H9 (cell line): ENCODE data around the gene NUPR1. TPM values are rescaled to one million over a fixed set of nuclear protein-coding genes. Genes with fewer than 3 reads are reported as not detected.
A peak's percentile ranks its signal among the peaks of the same experiment; 100 is the strongest.

Experiments used
- DNase-seq: peaks from one replicate; pipeline ENCODE4 v3.0.0-alpha.2; 2017
- H2AFZ ChIP-seq: one replicate; pipeline ENCODE4 v1.6.1; 2013; ENCODE audit warnings: mild to moderate bottlenecking, low read length, control low read depth, moderate library complexity
- H2AK5ac ChIP-seq: 2 replicates; pipeline ENCODE4 v1.6.1; 2013; ENCODE audit warnings: low read length, control low read depth, mixed read lengths; ENCODE audit not compliant: insufficient read length
- H2BK120ac ChIP-seq: one replicate; pipeline ENCODE4 v1.6.1; 2013; ENCODE audit warnings: low read depth, mild to moderate bottlenecking, low read length, control low read depth, inconsistent platforms; ENCODE audit not compliant: poor library complexity, severe bottlenecking
- H2BK12ac ChIP-seq: 2 replicates; pipeline ENCODE4 v1.6.1; 2013; ENCODE audit warnings: low read length, control low read depth, mixed read lengths, low read depth; ENCODE audit not compliant: insufficient read length
- H2BK15ac ChIP-seq: 2 replicates; pipeline ENCODE4 v1.6.1; 2013; ENCODE audit warnings: low read depth, low read length, control low read depth
- H2BK20ac ChIP-seq: one replicate; pipeline ENCODE4 v1.6.1; 2013; ENCODE audit warnings: low read depth, mild to moderate bottlenecking, low read length, control low read depth, inconsistent platforms; ENCODE audit not compliant: poor library complexity, severe bottlenecking
- H2BK5ac ChIP-seq: 2 replicates; pipeline ENCODE4 v1.6.1; 2013; ENCODE audit warnings: low read length, control low read depth, mixed read lengths; ENCODE audit not compliant: insufficient read length
- H3K14ac ChIP-seq: 2 replicates; pipeline ENCODE4 v1.6.1; 2013; ENCODE audit warnings: low read length, control low read depth; ENCODE audit not compliant: insufficient read depth
- H3K18ac ChIP-seq: 2 replicates; pipeline ENCODE4 v1.6.1; 2013; ENCODE audit warnings: low read depth, mild to moderate bottlenecking, mixed read lengths, low read length, control low read depth; ENCODE audit not compliant: insufficient read length
- H3K23ac ChIP-seq: 2 replicates; pipeline ENCODE4 v1.6.1; 2013; ENCODE audit warnings: low read length, control low read depth, mixed read lengths, low read depth; ENCODE audit not compliant: insufficient read length
- H3K23me2 ChIP-seq: 2 replicates; pipeline ENCODE4 v1.6.1; 2013; ENCODE audit warnings: low read depth, mild to moderate bottlenecking, mixed read lengths, low read length, control low read depth; ENCODE audit not compliant: insufficient read length, poor library complexity, severe bottlenecking
- H3K27ac ChIP-seq: 2 replicates; pipeline ENCODE4 v1.5.1; 2013; ENCODE audit warnings: low read length, control low read depth, mixed read lengths, low read depth; ENCODE audit not compliant: insufficient read length
- H3K27me3 ChIP-seq: 2 replicates; pipeline ENCODE4 v1.6.1; 2013; ENCODE audit warnings: low read length, control low read depth, inconsistent platforms; ENCODE audit not compliant: insufficient read depth
- H3K4ac ChIP-seq: 2 replicates; pipeline ENCODE4 v1.6.1; 2013; ENCODE audit warnings: low read depth, mild to moderate bottlenecking, control low read depth, inconsistent platforms, low read length, moderate library complexity
- H3K4me1 ChIP-seq: 2 replicates; pipeline ENCODE4 v1.6.1; 2013; ENCODE audit warnings: low read length, control low read depth, inconsistent platforms; ENCODE audit not compliant: insufficient read depth
- H3K4me2 ChIP-seq: 2 replicates; pipeline ENCODE4 v1.6.1; 2013; ENCODE audit warnings: low read length, control low read depth, mixed read lengths; ENCODE audit not compliant: insufficient read length, insufficient read depth
- H3K56ac ChIP-seq: 2 replicates; pipeline ENCODE4 v1.6.1; 2013; ENCODE audit warnings: low read depth, mild to moderate bottlenecking, mixed read lengths, low read length, control low read depth; ENCODE audit not compliant: insufficient read length
- H3K79me1 ChIP-seq: 2 replicates; pipeline ENCODE4 v1.6.1; 2013; ENCODE audit warnings: low read depth, mild to moderate bottlenecking, moderate library complexity, low read length, control low read depth, inconsistent platforms; ENCODE audit not compliant: insufficient read depth, poor library complexity, severe bottlenecking
- H3K79me2 ChIP-seq: 2 replicates; pipeline ENCODE4 v1.6.1; 2013; ENCODE audit warnings: low read length, control low read depth, inconsistent platforms; ENCODE audit not compliant: insufficient read depth
- H3K9ac ChIP-seq: 2 replicates; pipeline ENCODE4 v1.6.1; 2013; ENCODE audit warnings: low read length, control low read depth, mixed read lengths; ENCODE audit not compliant: insufficient read length; ENCODE audit errors: extremely low read depth
- H3K9me3 ChIP-seq: one replicate; pipeline ENCODE4 v1.6.1; 2013; ENCODE audit warnings: low read depth, low read length, inconsistent platforms; ENCODE audit not compliant: control insufficient read depth
- H3T11ph ChIP-seq: one replicate; pipeline ENCODE4 v1.6.1; 2013; ENCODE audit warnings: mild to moderate bottlenecking, low read length, control low read depth, inconsistent platforms
- H4K20me1 ChIP-seq: one replicate; pipeline ENCODE4 v1.6.1; 2013; ENCODE audit not compliant: control insufficient read depth, insufficient read length, insufficient read depth
- H4K5ac ChIP-seq: 2 replicates; pipeline ENCODE4 v1.6.1; 2013; ENCODE audit warnings: low read depth, mild to moderate bottlenecking, mixed read lengths, low read length, control low read depth; ENCODE audit not compliant: insufficient read length
- H4K8ac ChIP-seq: replicated peaks from 2 replicates; pipeline ENCODE4 v1.6.1; 2013; ENCODE audit warnings: low read length, control low read depth, mixed read lengths, low read depth; ENCODE audit not compliant: insufficient read length
- H4K91ac ChIP-seq: 2 replicates; pipeline ENCODE4 v1.6.1; 2013; ENCODE audit warnings: low read depth, mild to moderate bottlenecking, moderate library complexity, mixed read lengths, low read length, control low read depth; ENCODE audit not compliant: insufficient read length
- H3K27ac Mint-ChIP-seq, 3 experiments: 2 replicates in 2 of 3; 3 replicates in 1 of 3; pipeline ENCODE4 v1.8.0; 2020 to 2021; ENCODE audit warnings: mixed read lengths in 3 of 3, mild to moderate bottlenecking in 1 of 3, moderate library complexity in 1 of 3
- H3K27me3 Mint-ChIP-seq: 2 replicates; pipeline ENCODE4 v1.8.0; 2021; ENCODE audit warnings: low read depth, mild to moderate bottlenecking, moderate library complexity, mixed read lengths
- H3K36me3 Mint-ChIP-seq, 3 experiments: 2 replicates in 2 of 3; 3 replicates in 1 of 3; pipeline ENCODE4 v1.8.0; 2020 to 2021; ENCODE audit warnings: low read depth in 3 of 3, mixed read lengths in 3 of 3; ENCODE audit not compliant: insufficient read depth in 1 of 3
- H3K4me1 Mint-ChIP-seq, 2 experiments: 2 replicates each; pipeline ENCODE4 v1.8.0; 2020; ENCODE audit warnings: mixed read lengths in 2 of 2
- H3K4me3 Mint-ChIP-seq, 2 experiments: 2 replicates in 1 of 2; 3 replicates in 1 of 2; pipeline ENCODE4 v1.8.0; 2020 to 2021; ENCODE audit warnings: mild to moderate bottlenecking in 2 of 2, mixed read lengths in 2 of 2, moderate library complexity in 1 of 2
- H3K9me3 Mint-ChIP-seq, 2 experiments: 2 replicates in 1 of 2; 3 replicates in 1 of 2; pipeline ENCODE4 v1.8.0; 2020; ENCODE audit warnings: mild to moderate bottlenecking in 2 of 2, mixed read lengths in 2 of 2, moderate library complexity in 1 of 2
- WGBS: extraction: QIAGEN DNeasy Blood & Tissue Kit; methylation state at CpG from one replicate; pipeline ENCODE4 v1.1.7; 2013; ENCODE audit warnings: missing lambda C conversion rate, low lambda C conversion rate, mixed read lengths; ENCODE audit not compliant: insufficient read length; ENCODE audit errors: extremely low coverage; 5-methylcytosine and 5-hydroxymethylcytosine counted together
- total RNA-seq: library from RNA; stranded (reverse); gene quantifications from 2 replicates; pipeline ENCODE4 v1.2.1, GENCODE V29; 2021
- TF ChIP-seq, protein P1 (sequence below): fragments of 200-600 bp; sonication (generic); conservative IDR thresholded peaks from 3 replicates; pipeline ENCODE4 v1.8.0; 2021; ENCODE audit warnings: antibody characterized with exemption, mild to moderate bottlenecking

The NUPR1 gene
- total RNA-seq, 1 experiment from 2014 or later, result 0.35 TPM

DNA sequence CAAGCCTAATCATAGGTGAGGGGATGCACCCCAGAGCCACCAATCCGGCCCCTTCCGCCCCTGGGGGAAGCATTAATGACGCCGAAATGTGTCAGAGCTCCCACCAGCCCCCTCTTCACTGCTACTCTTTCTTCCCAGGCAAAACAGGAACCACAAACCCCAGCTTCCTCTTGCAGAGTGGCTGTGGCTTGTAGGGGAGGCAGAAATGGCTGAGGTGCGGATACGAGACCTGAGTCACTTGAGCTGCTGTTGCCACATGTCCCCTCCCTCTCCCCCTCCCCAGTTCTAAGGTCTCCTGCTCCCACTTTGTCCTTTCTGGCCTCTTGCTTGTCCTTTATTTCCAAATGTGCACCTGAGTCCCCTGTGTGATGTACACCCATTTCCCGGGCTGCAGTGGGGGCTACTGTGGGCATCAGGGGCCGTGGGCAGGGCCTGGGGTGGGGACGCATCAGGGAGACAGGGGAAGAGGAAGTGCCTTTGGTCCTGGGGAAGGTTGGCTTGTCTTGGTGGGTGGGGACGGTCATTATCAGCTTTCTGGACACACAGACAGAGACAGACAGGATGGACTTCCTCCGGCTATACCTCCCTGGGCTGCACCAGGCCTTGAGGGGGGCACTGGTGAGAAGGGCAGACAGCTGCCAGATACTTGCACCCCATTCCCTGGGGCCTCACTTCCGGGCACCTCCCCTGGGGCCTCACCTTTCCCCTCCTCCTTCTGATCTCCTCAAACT is 44.5 kb downstream of the NUPR1 start, which contains the start of gene APOBR:
Gene APOBR, plus strand, starts transcription at position 523 of the 731 bp plus-strand sequence. Its CDS starts 39 bp downstream, at position 562.
- WGBS, result no CpG with 5 or more reads among the region's 12 CpGs
- H3K27ac Mint-ChIP-seq, result peak within 1 kb of the TSS in 2 of 3 experiments; percentile 18 to 79; a peak in 2 of 7 replicates

More for the DNA sequence above, 44.5 kb downstream of the NUPR1 start, which contains the start of gene APOBR:
- Histone ChIP-seq H3K27ac (no peak within 1 kb of the TSS), H3K4me1 (no peaks in the 10 kb centered on the region), H2BK5ac (no peak within 1 kb of the TSS), H2AFZ (no peak within 1 kb of the TSS), H3K79me2 (no peaks in the 10 kb centered on the region), H3K9ac (no peak within 1 kb of the TSS), H3K18ac (no peak within 1 kb of the TSS), H2BK12ac (no peak within 1 kb of the TSS), H3K23me2 (peaks cover 9% of the 10 kb centered on the region), H2AK5ac (no peak within 1 kb of the TSS), H3K27me3 (no peaks in the 10 kb centered on the region), H3K56ac (no peak within 1 kb of the TSS), H3T11ph (no peak within 1 kb of the TSS), H4K8ac (no peak within 1 kb of the TSS), H3K4ac (no peak within 1 kb of the TSS), H2BK15ac (no peak within 1 kb of the TSS), H4K5ac (peak within 1 kb of the TSS; percentile 26), H2BK20ac (no peak within 1 kb of the TSS), H3K9me3 (no peaks in the 10 kb centered on the region), H3K23ac (no peak within 1 kb of the TSS), H3K4me2 (no peak within 1 kb of the TSS), H4K20me1 (peaks cover 3% of the 10 kb centered on the region), H4K91ac (peak within 1 kb of the TSS; percentile 14), H3K79me1 (no peaks in the 10 kb centered on the region), H3K14ac (no peak within 1 kb of the TSS), H2BK120ac (no peak within 1 kb of the TSS)
- Mint-ChIP-seq H3K9me3 (no peaks in the 10 kb centered on the region), H3K4me3 (no peak within 1 kb of the TSS), H3K4me1 (peaks cover 4 to 5% of the 10 kb centered on the region in 2 experiments; a peak in 1 of 4 replicates), H3K36me3 (peaks cover 0 to 2% (median 1%) of the 10 kb centered on the region in 3 experiments; a peak in 3 of 7 replicates), H3K27me3 (peaks cover 20% of the 10 kb centered on the region)
- TF ChIP-seq, protein P1, sequence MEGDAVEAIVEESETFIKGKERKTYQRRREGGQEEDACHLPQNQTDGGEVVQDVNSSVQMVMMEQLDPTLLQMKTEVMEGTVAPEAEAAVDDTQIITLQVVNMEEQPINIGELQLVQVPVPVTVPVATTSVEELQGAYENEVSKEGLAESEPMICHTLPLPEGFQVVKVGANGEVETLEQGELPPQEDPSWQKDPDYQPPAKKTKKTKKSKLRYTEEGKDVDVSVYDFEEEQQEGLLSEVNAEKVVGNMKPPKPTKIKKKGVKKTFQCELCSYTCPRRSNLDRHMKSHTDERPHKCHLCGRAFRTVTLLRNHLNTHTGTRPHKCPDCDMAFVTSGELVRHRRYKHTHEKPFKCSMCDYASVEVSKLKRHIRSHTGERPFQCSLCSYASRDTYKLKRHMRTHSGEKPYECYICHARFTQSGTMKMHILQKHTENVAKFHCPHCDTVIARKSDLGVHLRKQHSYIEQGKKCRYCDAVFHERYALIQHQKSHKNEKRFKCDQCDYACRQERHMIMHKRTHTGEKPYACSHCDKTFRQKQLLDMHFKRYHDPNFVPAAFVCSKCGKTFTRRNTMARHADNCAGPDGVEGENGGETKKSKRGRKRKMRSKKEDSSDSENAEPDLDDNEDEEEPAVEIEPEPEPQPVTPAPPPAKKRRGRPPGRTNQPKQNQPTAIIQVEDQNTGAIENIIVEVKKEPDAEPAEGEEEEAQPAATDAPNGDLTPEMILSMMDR, result no peak
- no peak for DNase-seq
